KOPT-K1 (cell line): ENCODE data around the gene PRCC.

Source experiments
- H3K27ac ChIP-seq: fragments of 200-600 bp; sonication (generic); 2 replicates; pipeline ENCODE4 v1.5.1; 2016; ENCODE audit warnings: antibody characterized with exemption, mild to moderate bottlenecking, low read depth, low read length; ENCODE audit not compliant: poor library complexity, severe bottlenecking
- H3K36me3 ChIP-seq: fragments of 200-600 bp; sonication (generic); 2 replicates; pipeline ENCODE4 v1.5.1; 2017; ENCODE audit warnings: antibody characterized with exemption, mild to moderate bottlenecking, low read length, moderate library complexity; ENCODE audit not compliant: insufficient read depth
- H3K9me3 ChIP-seq: fragments of 200-600 bp; sonication (generic); 2 replicates; pipeline ENCODE4 v1.5.1; 2017; ENCODE audit warnings: antibody characterized with exemption, low read length, mild to moderate bottlenecking; ENCODE audit not compliant: insufficient read depth, poor library complexity, severe bottlenecking

The PRCC gene

GRCh38 chr1:156740741-156741480 lies 26.4 kb upstream of the PRCC start, which contains the start of gene MRPL24:
Gene MRPL24, minus strand, starts transcription at chr1:156741088. Its CDS starts 2,384 bp downstream, at chr1:156738704.
- peaks cover 63% of the 10 kb centered on the region for H3K36me3 ChIP-seq
- H3K27ac ChIP-seq = peak within 1 kb of the TSS; percentile 84
- no peaks in the 10 kb centered on the region for H3K9me3 ChIP-seq

GRCh38 chr1:156741481-156741983 lies 25.8 kb upstream of the PRCC start:
- Histone ChIP-seq H3K27ac (peak overlapping the region; percentile 84), H3K36me3 (peaks cover 66% of the 10 kb centered on the region), H3K9me3 (no peaks in the 10 kb centered on the region)

- Histone ChIP-seq H3K9me3 (no peaks in the 10 kb centered on the region), H3K36me3 (peaks cover 63% of the 10 kb centered on the region), H3K27ac (peak overlapping the region; percentile 84)
Observed at GRCh38 chr1:156742017-156742416, 25.3 kb upstream of the PRCC start.

GRCh38 chr1:156742801-156743200 lies 24.5 kb upstream of the PRCC start:
- Histone ChIP-seq H3K27ac (no peak overlapping the region), H3K36me3 (peaks cover 55% of the 10 kb centered on the region), H3K9me3 (no peaks in the 10 kb centered on the region)

- H3K9me3 ChIP-seq = no peaks in the 10 kb centered on the region
- H3K36me3 ChIP-seq = peaks cover 47% of the 10 kb centered on the region
- no peak overlapping the region for H3K27ac ChIP-seq
Observed at GRCh38 chr1:156743367-156744302, 23.7 kb upstream of the PRCC start.

GRCh38 chr1:156744344-156744743 lies 23.0 kb upstream of the PRCC start:
- no peak overlapping the region for H3K27ac ChIP-seq
- H3K9me3 ChIP-seq = no peaks in the 10 kb centered on the region
- H3K36me3 ChIP-seq = peaks cover 45% of the 10 kb centered on the region

- Histone ChIP-seq H3K9me3 (no peaks in the 10 kb centered on the region), H3K36me3 (peaks cover 45% of the 10 kb centered on the region), H3K27ac (peak overlapping the region; percentile 3)
Observed at GRCh38 chr1:156744786-156745419, 22.4 kb upstream of the PRCC start.

- peaks cover 45% of the 10 kb centered on the region for H3K36me3 ChIP-seq
- H3K27ac ChIP-seq = no peak overlapping the region
- H3K9me3 ChIP-seq = no peaks in the 10 kb centered on the region
Observed at GRCh38 chr1:156745881-156746280, 21.5 kb upstream of the PRCC start.

GRCh38 chr1:156746406-156746727 lies 21.0 kb upstream of the PRCC start:
- Histone ChIP-seq H3K9me3 (no peaks in the 10 kb centered on the region), H3K36me3 (peaks cover 45% of the 10 kb centered on the region), H3K27ac (peak overlapping the region; percentile 55)

- Histone ChIP-seq H3K27ac (peak overlapping the region; percentile 98), H3K36me3 (peaks cover 41% of the 10 kb centered on the region), H3K9me3 (no peaks in the 10 kb centered on the region)
Observed at GRCh38 chr1:156746728-156747631, 20.4 kb upstream of the PRCC start.

GRCh38 chr1:156747742-156748669 lies 19.3 kb upstream of the PRCC start:
- Histone ChIP-seq H3K27ac (peak overlapping the region; percentile 98), H3K36me3 (peaks cover 32% of the 10 kb centered on the region), H3K9me3 (no peaks in the 10 kb centered on the region)

- H3K36me3 ChIP-seq = peaks cover 24% of the 10 kb centered on the region
- peak overlapping the region; percentile 98 for H3K27ac ChIP-seq
- no peaks in the 10 kb centered on the region for H3K9me3 ChIP-seq
Observed at GRCh38 chr1:156748670-156749418, 18.5 kb upstream of the PRCC start.
